GM12873 (cell line): ENCODE measurements around the gene ZCCHC24.

Experiments used
- CTCF ChIP-seq: IDR thresholded peaks from 2 replicates; pipeline ENCODE4 v1.5.1; 2012; ENCODE audit warnings: low read depth, mild to moderate bottlenecking, moderate library complexity, low read length, control low read depth; ENCODE audit not compliant: insufficient read depth; ENCODE audit errors: missing control alignments

The ZCCHC24 gene

GRCh38 chr10:79460687-79461086, 15.3 kb upstream of the ZCCHC24 start:
- TF ChIP-seq CTCF = no peak

GRCh38 chr10:79459243-79459642, 13.8 kb upstream of the ZCCHC24 start:
- TF ChIP-seq CTCF = no peak

DNA sequence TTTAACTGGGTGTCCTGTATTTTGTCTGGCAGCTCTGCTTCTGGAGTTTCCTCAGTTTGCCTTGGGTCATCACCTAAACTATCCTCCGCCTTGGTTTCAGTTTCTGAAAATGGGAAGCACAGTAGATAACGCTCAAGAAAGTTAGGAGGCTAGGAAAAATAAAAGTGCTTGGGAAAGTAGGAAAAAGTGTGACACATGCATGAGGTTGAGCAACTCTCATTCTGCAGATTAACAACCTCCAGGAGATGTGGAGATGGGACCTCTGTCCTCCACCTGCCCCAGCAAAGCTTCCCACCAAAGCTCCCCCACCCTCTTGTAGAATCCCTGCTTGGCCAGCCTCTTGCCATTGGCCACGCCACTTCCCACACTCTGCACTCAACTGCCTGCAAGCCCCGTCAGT, 13.1 kb upstream of the ZCCHC24 start:
- no peak for TF ChIP-seq CTCF

DNA sequence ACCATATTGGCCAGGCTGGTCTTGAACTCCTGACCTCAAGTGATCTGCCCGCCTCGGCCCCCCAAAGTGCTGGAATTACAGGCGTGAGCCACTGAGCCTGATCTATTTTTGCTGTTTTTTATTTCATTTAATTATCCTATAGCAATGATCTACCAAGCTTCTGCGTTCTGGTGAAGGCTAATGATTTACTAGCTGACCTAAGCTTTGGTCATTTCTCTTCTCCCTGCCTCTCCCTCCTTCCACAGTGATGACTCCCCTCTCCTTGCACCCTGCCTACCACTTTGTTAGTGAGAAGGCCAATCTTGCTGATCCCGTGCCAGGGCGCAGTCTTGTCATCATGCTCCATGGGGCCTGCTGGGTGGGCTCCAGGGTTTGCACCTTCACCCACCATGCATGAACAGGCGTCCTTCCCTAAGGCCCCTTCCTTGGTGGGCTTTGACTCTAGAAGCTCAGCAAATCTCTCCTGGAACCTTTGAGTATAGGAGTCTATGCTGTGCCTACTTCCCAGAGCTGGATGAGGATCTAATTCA, 11.9 kb upstream of the ZCCHC24 start:
- no peak for TF ChIP-seq CTCF

DNA sequence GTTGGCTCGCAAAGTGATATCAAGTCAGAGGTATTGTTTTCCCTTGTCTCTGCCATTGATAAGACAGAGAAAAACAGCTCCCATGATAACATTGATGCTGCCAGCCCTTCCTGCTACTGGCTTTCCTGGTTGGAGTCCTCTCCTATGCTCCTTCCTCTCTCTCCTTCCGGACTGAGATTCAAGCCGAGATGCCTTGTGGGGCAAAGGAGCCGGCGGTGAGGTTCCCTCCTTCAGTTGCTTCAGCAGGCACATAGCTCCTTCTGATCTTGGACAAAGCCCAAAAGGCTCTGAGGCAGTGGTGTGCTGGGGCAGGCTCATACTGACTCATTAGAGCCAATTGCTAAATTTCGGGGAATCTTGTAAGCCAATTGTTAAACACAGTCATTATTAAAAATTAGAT, 8.8 kb upstream of the ZCCHC24 start:
- no peak for TF ChIP-seq CTCF

- no peak for TF ChIP-seq CTCF
These were observed 8.0 kb upstream of the ZCCHC24 start for GRCh38 chr10:79453392-79453791.

- TF ChIP-seq CTCF = no peak
These were observed 6.8 kb upstream of the ZCCHC24 start for GRCh38 chr10:79452174-79452611.

DNA sequence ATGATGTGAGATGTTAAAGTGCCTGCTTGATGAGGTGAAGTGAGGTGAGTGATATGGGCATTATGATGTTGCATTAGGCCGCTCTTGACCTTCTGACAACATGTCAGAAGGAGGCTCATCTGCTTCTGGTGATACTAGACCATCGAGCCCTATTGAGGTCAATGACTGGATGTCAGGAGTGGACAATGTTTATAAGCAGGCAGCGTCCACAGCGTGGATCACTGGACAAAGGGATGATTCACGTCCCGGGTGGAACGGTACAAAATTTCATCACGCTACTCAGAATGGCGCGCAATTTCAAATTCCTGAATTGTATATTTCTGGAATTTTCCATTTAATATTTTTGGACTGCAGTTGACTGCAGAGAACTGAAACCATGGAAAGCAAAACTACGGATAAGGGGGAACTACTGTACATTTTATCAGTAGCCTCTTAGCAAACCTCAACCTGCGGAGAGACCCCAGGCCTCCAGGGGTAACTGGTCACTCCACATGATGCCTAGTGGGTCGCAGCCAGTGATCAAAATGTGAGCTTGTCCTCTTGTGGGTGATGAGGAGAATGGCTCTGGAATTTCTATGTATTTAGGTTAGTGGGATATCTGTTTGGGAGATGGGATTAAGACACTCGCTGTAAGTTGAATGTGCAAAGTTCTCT, 5.7 kb upstream of the ZCCHC24 start:
- TF ChIP-seq CTCF = no peak
